ENCODE results near the gene SLC35A5. TPM values are rescaled to one million over a fixed set of nuclear protein-coding genes. Genes with fewer than 3 reads are reported as not detected.

SLC35A5 gene
- total RNA-seq, 1 donor from 2014 or later, result 35.3 TPM

DNA sequence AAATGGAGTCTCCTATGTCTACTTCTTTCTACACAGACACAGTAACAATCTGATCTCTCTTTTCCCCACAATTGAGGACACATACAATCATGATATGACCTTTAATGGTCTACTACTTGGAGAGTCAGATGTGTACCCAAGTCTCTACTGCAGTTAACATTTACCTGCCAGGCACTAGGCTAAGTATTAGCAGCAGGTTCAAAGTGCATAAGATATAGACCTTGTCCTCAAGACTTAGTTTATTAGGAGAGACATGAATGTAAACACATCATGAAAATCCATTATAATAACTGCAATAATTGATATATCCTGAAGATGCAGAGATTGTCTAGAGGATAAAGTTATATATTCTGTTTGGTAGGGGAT, 3.1 kb downstream of the SLC35A5 start:
- Mint-ChIP-seq H3K27ac (ENCODE audit: unreplicated experiment) (no peak overlapping the region), H3K4me3 (ENCODE audit: unreplicated experiment) (no peak overlapping the region), H3K4me1 (ENCODE audit: low read depth, unreplicated experiment) (peaks cover 9% of the 10 kb centered on the region), H3K27me3 (ENCODE audit: unreplicated experiment) (peaks cover 2% of the 10 kb centered on the region), H3K9me3 (ENCODE audit: unreplicated experiment) (peaks cover 8% of the 10 kb centered on the region), H3K36me3 (ENCODE audit: unreplicated experiment) (peaks cover 6% of the 10 kb centered on the region)
- TF ChIP-seq CTCF (IDR thresholded peaks at IDR 0.05; ENCODE audit: partially characterized antibody, unreplicated experiment), result no peak
- no peak for DNase-seq

- Mint-ChIP-seq H3K9me3 (ENCODE audit: unreplicated experiment) (no peaks in the 10 kb centered on the region), H3K4me3 (ENCODE audit: unreplicated experiment) (no peak overlapping the region), H3K4me1 (ENCODE audit: low read depth, unreplicated experiment) (peaks cover 3% of the 10 kb centered on the region), H3K27me3 (ENCODE audit: unreplicated experiment) (no peaks in the 10 kb centered on the region), H3K27ac (ENCODE audit: unreplicated experiment) (no peak overlapping the region), H3K36me3 (ENCODE audit: unreplicated experiment) (peaks cover 6% of the 10 kb centered on the region)
- no peak for TF ChIP-seq CTCF (IDR thresholded peaks at IDR 0.05; ENCODE audit: partially characterized antibody, unreplicated experiment)
- DNase-seq, result no peak
These were observed 6.8 kb downstream of the SLC35A5 start for GRCh38 chr3:112568642-112569041.

GRCh38 chr3:112569265-112569664, 7.4 kb downstream of the SLC35A5 start:
- no peak overlapping the region for H3K4me3 Mint-ChIP-seq (ENCODE audit: unreplicated experiment)
- no peaks in the 10 kb centered on the region for H3K4me1 Mint-ChIP-seq (ENCODE audit: low read depth, unreplicated experiment)
- no peaks in the 10 kb centered on the region for H3K27me3 Mint-ChIP-seq (ENCODE audit: unreplicated experiment)
- no peak for DNase-seq
- peaks cover 6% of the 10 kb centered on the region for H3K36me3 Mint-ChIP-seq (ENCODE audit: unreplicated experiment)
- H3K9me3 Mint-ChIP-seq (ENCODE audit: unreplicated experiment), result no peaks in the 10 kb centered on the region
- no peak overlapping the region for H3K27ac Mint-ChIP-seq (ENCODE audit: unreplicated experiment)
- no peak for TF ChIP-seq CTCF (IDR thresholded peaks at IDR 0.05; ENCODE audit: partially characterized antibody, unreplicated experiment)

DNA sequence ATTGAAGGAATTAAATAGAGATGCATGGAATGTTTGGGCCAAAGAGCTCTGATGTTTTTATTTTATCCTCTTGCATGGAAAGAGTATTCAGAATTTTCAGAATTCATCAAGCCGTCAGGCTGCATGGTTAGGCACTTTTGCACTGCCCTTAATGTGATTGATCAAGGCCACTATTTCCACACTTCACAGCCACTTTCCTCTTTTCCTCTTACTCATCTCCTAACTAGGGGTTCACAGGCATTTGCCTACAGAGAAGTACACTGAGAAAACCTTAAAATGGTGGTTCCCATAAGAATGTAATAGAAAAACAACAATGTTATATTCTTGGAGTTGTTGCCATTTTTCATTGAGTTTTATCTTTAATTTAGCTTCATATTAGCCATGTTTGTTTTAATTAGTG, 10.9 kb downstream of the SLC35A5 start:
- Mint-ChIP-seq H3K27ac (ENCODE audit: unreplicated experiment) (no peak overlapping the region), H3K9me3 (ENCODE audit: unreplicated experiment) (no peaks in the 10 kb centered on the region), H3K4me1 (ENCODE audit: low read depth, unreplicated experiment) (no peaks in the 10 kb centered on the region), H3K4me3 (ENCODE audit: unreplicated experiment) (no peak overlapping the region), H3K36me3 (ENCODE audit: unreplicated experiment) (no peaks in the 10 kb centered on the region), H3K27me3 (ENCODE audit: unreplicated experiment) (no peaks in the 10 kb centered on the region)
- TF ChIP-seq CTCF (IDR thresholded peaks at IDR 0.05; ENCODE audit: partially characterized antibody, unreplicated experiment), result no peak
- no peak for DNase-seq

GRCh38 chr3:112579232-112579631, 17.4 kb downstream of the SLC35A5 start:
- H3K36me3 Mint-ChIP-seq (ENCODE audit: unreplicated experiment), result no peaks in the 10 kb centered on the region
- H3K27ac Mint-ChIP-seq (ENCODE audit: unreplicated experiment), result no peak overlapping the region
- no peaks in the 10 kb centered on the region for H3K27me3 Mint-ChIP-seq (ENCODE audit: unreplicated experiment)
- no peaks in the 10 kb centered on the region for H3K4me1 Mint-ChIP-seq (ENCODE audit: low read depth, unreplicated experiment)
- H3K9me3 Mint-ChIP-seq (ENCODE audit: unreplicated experiment), result no peaks in the 10 kb centered on the region
- no peak for DNase-seq
- no peak for TF ChIP-seq CTCF (IDR thresholded peaks at IDR 0.05; ENCODE audit: partially characterized antibody, unreplicated experiment)
- H3K4me3 Mint-ChIP-seq (ENCODE audit: unreplicated experiment), result no peak overlapping the region
